GF-D8 (cell line): ENCODE measurements around the gene RABL6.

Source experiments
- DNase-seq: peaks from one replicate; lab custom pipeline; 2025; lab: John Stamatoyannopoulos, UW

RABL6 gene

DNA sequence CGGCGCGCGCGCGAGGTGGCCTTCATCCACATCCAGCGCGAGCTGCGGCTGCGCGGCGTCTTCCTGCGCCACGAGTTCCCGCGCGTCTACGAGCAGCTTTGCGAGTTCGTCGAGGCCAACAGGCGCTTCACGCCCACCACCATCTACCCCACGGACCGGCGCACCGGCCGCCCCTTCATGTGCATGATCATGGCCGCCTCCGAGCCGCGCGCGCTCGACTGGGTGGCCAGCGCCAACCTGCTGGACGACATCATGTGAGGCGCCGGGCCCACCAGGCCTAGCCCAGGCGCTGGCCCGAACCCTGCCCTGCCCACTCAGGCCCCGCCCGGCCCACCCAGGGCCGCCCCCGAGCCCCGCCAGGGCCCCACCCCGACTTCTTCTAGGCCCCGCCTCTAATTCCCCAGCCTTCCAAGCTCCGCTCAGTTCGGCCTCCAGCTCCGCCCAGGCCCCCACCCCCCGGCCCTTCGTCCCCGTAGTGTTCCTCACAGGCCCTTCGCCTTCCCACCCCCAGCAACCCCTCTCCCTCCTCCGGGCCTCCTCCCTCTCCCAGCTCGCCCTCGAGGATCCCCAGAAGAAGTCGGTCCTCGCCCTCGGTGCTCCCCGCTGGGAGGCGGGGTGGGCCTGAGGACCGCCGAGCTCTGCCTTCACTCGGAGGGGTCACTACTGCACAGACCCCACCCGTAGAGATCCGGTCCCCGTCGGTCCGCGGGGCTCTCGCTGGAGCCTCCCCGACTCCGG, 39.5 kb downstream of the RABL6 start:
- no peak for DNase-seq

DNA sequence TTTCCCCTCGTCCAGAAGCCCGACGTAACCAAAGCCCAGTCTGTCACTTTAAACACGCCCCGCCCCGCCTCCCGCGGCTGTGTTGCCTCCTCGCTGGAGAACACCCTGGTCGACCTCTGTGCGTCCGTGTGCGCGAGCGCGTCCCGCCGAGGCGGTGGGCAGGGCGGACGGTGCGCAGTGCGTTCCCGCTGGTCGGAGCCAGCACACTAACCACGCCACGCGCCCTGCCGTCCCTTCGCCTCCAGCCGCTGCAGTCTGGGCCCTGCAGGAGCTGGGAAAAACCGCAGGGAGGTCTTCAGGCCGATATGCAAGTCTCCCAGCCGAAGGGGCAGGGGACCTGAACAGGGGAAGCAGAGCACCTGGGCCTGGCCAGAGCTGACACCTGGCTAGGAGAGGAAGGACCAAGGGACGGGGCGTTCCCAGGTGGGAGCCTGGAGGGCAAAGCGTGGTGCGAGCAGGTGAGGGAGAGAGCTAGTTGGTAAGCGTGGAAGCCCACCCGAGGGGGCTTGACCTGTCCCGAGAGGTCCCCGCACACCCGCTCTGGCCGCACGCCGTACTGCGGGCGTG, 40.2 kb downstream of the RABL6 start:
- peak; percentile 67 for DNase-seq

DNA sequence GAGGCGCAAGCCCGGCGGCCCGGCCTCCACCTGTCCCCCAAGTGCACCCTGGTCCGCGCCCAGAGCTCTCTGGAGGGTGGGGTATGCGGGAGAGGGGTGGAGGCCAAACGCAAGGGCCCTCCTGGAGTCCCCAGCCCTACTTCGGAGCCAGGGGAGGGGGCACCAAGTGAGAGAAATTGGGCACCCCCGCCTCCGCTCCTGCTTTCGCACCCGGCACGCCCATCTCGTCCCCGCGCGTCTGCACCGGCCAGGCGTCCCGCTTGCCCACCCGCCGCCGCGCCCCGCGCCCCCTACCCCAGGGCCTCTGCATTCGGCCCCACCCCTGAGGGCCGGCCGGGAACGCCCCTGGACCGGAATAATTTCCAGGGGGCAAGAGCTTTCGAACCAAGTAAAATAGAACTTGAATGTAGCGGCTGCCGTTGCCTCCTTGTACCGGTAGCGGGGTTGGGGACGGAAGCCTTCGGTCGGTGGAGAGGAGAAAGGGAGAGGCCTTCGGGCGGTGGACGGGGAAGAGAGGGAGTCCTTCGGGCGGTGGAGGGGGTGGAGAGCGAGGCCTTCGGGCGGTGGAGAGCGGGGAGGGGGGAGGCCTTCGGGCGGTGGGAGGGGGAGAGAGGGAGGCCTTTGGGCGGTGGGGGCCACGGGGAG, 40.8 kb downstream of the RABL6 start:
- DNase-seq = no peak

DNA sequence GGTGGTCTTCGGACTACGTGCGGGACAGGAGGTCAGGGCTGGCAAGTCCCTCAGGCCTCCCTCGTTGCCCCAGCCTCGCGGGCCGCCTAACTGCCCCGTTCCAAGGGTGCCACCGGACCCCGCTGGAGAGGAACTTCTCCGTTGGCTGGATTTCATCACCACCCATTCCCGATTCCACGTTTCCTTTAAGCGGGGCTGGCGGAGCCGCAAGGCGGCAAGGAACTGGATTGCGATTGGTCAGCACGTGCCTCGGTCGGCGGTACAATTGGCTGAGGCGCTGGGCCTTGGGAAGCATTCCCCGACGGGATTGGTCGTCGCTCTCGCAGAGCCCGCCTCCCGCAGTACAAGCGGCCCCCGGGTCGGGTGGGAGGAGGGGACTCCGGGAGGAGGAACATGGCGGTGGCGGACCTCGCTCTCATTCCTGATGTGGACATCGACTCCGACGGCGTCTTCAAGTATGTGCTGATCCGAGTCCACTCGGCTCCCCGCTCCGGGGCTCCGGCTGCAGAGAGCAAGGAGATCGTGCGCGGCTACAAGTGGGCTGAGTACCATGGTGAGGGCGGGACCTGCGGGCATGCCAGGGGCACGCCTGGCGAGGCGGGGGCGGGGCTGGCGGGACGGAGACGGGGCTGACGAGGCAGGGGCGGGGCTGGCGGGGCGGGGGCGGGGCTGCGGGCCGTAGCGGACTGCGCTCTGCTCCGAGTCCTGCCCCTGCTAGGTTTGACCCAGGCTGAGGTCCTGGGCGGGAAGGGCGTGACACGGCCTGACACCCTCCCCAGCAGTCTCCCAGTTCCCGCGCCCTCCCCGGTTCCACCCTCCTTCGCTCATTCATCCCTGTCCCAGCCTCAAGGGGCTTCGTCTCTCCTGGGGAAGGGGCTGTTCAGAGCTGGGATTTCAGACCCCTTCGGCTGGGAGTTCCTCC, 41.6 kb downstream of the RABL6 start, which contains the start of gene PHPT1:
TSS of gene PHPT1 (plus strand) at position 372 of the 922 bp plus-strand sequence. CDS start at position 394, 22 bp downstream.
- peak; percentile 95 for DNase-seq

DNA sequence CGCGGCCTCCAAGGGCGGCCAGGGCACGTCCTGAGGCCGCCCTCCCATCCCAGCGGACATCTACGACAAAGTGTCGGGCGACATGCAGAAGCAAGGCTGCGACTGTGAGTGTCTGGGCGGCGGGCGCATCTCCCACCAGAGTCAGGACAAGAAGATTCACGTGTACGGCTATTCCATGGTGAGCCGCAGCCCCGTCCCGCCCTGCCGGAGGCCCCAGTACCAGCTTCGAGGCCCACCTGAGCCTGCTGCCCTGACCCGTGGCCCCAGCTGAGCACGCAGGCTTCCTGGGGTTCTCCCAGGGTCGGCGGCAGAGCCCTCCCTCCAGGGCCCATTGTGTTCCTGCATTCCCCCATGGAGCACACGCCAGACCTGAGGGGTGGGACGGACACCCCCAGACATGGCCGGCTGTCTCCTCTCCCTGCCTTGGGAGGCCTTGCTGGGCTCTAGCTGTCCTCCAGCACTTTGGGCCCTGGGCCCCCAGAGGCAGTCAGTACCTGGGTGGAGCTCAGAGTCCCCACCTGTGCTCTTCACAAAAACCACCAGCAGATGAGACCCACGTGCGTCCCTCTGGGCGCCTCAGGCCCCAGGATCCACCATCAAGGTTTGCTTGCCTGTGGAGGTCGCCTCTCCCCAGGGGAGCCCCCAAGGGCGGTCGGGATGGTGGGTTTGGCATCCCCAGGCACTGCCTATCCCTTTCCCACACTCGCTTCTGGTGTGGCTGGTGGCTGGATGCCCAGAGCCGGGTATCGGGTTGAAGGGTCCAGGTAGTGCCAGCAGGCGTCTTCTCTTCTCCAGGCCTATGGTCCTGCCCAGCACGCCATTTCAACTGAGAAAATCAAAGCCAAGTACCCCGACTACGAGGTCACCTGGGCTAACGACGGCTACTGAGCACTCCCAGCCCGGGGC, 42.5 kb downstream of the RABL6 start:
- no peak for DNase-seq

DNA sequence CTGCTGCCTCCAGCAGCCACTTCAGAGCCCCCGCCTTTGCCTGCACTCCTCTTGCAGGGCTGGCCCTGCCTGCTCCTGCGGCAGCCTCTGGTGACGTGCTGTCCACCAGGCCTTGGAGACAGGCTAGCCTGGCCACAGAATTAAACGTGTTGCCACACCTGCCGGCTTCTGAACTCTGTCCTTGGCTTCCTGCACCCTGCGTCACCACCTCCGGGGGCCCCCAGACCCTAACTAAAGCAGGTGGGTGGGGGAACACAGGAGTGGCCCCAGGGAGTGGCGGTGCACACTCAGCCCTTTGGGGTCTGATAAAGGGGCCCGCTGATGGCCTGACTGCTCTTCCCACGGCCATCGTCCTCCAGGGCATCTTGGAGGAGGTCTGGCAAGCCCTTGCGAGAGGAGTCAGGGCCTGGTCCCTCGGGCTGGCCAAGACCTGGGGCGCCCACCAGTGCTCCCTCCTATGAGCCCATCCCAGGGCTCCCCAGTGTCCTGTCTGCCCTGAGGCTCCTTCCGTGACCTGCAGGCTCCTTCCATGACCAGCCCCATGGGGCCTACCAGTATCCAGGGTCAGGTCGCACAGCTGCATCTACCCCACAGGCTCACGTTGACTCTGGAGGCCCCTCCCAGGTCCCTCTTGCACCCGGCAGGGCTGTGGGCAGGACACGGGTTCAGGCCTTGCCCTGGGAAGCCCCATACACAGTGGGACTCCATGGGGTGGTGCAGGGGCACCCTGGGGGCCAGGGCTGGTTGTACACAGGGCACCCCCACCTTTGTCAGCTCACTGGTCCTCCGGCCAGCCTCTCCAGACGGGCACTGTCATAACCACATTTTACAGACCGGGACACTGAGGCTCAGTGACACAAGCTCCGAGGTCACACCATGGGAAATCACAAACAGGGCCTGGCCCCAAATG, 43.4 kb downstream of the RABL6 start:
- no peak for DNase-seq

DNA sequence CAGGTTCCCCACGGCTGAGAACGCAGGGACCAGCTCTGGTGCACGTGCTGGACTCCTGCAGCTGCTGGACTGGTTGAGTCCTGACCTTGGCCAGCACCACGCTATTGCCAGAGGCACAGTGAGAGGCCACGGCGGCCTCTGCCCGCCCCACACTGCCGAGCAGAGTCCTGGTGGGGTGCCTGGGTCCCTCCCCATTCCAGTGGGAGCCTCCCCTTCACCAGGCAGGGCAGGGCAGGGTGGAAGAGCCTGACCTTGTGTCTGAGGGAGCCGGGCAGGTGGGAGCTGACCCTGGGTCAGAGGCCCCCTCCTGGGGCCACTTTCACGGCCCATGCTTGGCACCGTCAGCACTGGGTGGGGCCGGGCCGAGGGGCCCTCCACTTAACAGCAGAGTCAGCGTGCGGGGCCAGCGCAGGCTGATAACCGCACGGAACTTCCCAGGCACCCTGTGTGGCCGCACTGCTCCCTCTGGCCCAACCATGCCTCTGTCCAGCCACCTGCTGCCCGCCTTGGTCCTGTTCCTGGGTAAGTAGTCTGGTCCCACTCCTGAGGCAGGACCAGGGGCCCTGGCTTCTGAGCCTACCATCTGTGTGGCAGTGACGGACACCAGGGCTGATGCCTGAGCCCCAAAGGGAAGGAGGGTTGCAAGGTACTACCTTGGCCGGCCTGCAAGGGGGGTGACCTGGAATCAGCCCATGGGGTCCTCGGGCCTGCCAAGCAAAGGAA, 44.4 kb downstream of the RABL6 start, which contains the start of gene MAMDC4:
TSS of gene MAMDC4 (plus strand) at position 406 of the 723 bp plus-strand sequence. CDS start at position 477, 71 bp downstream.
- DNase-seq = no peak

DNA sequence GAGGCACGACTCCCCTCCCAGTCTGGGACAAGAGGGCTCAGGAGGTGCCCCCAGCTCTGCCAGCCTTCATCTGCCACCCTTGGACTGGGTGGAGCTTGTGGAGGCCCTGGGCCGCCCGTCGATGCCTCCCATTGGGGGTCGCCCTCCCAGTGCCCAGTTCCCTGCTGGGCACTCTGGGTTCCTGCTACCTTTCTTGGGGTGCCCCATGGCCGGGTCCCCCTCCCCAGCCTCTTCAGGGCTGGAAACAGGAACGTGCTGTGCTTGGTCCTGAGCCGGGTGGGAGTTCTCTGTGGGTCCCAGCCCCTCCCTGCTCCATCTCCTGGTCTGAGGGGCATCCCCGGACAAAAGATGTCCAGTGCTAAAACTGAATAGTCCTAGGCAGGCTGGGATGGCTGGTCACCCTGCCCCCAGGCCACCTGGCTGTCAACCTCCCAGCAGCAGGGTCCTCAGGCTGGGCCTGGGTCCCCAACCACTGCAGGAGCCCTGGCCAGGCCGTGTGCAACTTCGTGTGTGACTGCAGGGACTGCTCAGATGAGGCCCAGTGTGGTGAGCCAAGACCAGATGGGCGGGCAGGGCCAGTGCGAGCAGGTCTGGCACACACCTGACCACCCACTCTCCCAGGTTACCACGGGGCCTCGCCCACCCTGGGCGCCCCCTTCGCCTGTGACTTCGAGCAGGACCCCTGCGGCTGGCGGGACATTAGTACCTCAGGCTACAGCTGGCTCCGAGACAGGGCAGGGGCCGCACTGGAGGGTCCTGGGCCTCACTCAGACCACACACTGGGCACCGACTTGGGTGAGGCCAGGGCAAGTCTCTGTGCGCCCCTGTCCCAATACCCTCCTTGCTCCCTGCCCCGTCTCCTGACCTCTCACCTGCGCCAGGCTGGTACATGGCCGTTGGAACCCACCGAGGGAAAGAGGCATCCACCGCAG, 45.2 kb downstream of the RABL6 start:
- no peak for DNase-seq

DNA sequence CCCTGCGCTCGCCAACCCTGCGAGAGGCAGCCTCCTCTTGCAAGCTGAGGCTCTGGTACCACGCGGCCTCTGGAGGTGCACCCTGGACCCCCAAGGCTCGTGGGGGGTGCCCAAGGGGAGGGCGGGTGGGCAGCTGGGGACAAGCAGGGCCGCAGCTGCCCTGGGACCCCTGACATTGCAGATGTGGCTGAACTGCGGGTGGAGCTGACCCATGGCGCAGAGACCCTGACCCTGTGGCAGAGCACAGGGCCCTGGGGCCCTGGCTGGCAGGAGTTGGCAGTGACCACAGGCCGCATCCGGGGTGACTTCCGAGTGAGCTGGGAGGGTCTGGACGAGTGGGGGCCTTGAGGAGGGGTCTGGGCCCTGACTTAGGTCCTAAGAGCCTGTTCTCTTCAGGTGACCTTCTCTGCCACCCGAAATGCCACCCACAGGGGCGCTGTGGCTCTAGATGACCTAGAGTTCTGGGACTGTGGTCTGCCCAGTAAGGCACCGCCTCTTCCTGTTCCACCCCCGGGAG, 45.9 kb downstream of the RABL6 start:
- DNase-seq = no peak

DNA sequence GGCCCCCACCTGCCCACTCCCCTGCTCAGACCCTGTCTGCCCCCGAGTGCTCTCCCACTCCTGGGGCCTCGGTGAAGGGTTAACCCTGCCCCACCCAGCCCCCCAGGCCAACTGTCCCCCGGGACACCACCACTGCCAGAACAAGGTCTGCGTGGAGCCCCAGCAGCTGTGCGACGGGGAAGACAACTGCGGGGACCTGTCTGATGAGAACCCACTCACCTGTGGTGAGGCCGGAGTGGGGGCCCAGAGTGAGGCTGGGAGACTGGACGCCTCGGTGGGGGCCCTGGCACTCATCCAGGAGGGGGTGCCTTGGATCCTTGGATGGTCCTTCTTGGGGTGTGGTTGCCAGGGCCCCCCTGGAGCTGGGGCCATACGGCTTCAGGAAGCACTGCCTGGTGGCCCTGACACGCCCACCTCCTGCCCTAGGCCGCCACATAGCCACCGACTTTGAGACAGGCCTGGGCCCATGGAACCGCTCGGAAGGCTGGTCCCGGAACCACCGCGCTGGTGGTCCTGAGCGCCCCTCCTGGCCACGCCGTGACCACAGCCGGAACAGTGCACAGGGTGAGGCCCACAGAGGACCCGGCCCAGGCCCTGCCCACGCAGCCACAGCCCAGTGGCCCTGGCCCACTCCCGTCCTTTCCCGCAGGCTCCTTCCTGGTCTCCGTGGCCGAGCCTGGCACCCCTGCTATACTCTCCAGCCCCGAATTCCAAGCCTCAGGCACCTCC, 46.5 kb downstream of the RABL6 start:
- no peak for DNase-seq

DNA sequence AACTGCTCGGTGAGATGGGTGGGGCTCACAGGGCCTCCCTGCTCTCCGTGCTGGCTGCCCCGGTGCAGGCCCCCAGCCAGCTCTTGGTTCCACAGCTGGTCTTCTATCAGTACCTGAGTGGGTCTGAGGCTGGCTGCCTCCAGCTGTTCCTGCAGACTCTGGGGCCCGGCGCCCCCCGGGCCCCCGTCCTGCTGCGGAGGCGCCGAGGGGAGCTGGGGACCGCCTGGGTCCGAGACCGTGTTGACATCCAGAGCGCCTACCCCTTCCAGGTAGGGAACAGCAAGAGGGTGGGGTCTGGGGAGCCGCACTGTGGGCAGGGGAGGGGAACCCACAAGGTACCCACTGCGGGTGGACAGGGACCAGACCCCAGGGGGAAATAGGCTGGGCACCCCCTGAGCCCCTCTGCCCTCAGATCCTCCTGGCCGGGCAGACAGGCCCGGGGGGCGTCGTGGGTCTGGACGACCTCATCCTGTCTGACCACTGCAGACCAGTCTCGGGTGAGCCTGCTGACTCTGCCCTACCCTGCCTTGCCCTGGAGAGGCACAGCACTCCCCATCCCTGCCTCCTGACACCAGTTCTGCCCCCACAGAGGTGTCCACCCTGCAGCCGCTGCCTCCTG, 47.2 kb downstream of the RABL6 start:
- no peak for DNase-seq

DNA sequence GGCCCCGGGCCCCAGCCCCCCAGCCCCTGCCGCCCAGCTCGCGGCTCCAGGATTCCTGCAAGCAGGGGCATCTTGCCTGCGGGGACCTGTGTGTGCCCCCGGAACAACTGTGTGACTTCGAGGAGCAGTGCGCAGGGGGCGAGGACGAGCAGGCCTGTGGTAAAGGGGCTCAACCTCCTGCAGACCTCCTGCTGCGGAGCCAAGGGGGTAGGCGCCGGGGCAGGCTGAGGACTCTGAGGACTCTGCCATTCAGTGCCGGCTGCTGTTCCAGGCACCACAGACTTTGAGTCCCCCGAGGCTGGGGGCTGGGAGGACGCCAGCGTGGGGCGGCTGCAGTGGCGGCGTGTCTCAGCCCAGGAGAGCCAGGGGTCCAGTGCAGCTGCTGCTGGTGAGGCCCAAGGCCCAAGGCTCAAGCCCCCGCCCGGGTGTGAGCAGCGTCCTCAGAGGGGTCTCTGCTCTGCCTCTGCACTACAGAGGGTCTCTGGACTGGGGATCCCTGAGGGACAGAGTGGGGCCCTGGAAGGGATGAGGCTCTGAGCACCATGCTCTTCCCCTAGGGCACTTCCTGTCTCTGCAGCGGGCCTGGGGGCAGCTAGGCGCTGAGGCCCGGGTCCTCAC, 47.8 kb downstream of the RABL6 start:
- no peak for DNase-seq

DNA sequence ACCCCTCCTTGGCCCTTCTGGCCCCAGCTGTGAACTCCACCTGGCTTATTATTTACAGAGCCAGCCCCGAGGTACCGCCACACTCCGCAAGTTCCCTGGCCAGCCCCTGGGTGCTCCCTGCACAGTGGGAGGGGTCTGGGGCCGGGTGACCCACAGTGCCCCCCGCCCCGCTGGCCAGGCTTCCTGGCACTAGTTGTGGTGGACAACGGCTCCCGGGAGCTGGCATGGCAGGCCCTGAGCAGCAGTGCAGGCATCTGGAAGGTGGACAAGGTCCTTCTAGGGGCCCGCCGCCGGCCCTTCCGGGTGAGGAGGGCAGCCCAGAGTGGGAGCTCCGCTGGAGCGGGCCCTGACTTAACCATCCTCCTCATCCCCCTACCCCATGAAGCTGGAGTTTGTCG, 48.3 kb downstream of the RABL6 start:
- no peak for DNase-seq

DNA sequence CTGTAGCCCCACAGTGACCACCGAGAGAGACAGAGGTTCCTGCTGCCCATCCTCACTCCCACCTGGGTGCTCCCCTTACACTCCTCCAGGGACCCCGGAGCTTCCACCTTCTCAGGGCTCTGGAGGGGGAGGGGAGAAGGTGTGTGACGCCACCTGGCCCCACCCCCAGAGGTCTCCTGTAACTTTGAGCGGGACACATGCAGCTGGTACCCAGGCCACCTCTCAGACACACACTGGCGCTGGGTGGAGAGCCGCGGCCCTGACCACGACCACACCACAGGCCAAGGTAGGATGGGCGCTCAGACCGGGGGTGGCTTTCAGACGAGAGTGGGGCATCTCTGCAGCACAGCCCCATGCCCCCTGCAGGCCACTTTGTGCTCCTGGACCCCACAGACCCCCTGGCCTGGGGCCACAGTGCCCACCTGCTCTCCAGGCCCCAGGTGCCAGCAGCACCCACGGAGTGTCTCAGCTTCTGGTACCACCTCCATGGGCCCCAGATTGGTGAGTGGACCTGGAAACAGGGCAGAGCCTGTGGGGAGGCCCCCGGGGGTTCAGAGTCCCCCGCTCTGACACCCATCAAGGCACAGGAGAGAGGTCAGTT, 48.9 kb downstream of the RABL6 start:
- DNase-seq = no peak

DNA sequence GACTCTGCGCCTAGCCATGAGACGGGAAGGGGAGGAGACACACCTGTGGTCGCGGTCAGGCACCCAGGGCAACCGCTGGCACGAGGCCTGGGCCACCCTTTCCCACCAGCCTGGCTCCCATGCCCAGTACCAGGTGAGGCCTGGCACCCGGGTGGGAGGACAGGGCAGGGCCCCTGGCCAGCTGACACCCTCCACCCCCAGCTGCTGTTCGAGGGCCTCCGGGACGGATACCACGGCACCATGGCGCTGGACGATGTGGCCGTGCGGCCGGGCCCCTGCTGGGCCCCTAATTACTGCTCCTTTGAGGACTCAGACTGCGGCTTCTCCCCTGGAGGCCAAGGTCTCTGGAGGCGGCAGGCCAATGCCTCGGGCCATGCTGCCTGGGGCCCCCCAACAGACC, 49.4 kb downstream of the RABL6 start:
- no peak for DNase-seq
